Measurements from ENCODE around the gene DUSP16.
"Not testable (repeated sequence)": the region's sequence is repeated elsewhere in the genome, so short reads cannot be mapped to it uniquely, and the experiment has no call there.

Gene DUSP16

DNA sequence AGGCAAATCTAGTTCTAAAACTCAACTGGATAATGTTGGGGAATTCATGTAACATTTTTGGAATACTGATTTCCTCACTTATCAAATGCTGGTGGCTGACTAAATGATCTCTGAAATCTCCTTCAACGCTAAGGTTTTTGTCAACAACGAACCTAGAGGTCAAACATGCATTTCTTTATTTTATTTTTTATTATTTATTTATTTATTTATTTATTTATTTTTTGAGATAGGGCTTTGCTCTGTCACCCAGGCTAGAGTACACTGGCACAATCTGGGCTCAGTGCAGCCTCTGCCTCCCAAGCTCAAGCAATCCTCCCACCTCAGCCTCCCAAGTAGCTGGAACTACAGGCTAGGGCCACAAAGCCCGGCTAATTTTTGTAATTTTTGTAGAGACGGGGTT is 64.5 kb downstream of the DUSP16 start:
- DNase-seq (ENCODE audit: low read depth) = no peak

DNA sequence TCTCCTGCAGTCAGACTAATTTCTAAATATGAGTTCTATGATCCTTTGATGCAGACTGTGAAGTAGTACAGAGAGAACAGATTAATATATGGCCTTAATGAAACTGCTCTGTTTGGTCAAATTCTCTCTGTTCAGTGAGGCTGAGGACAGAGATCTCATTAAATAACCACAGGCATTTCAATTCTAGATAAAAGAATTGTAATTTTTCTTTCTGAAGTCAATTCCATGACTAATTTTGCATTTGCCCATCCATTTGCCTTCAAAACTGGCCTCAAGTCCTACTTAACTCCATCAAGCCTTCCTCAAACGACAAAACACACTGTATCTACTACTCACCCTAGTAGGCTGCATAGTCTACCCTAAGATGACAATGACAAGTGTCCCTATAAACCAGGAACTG is 67.1 kb downstream of the DUSP16 start:
- no peak for DNase-seq (ENCODE audit: low read depth)

GRCh38 chr12:12492547-12492946 is 70.1 kb downstream of the DUSP16 start:
- DNase-seq (ENCODE audit: low read depth) = no peak

DNA sequence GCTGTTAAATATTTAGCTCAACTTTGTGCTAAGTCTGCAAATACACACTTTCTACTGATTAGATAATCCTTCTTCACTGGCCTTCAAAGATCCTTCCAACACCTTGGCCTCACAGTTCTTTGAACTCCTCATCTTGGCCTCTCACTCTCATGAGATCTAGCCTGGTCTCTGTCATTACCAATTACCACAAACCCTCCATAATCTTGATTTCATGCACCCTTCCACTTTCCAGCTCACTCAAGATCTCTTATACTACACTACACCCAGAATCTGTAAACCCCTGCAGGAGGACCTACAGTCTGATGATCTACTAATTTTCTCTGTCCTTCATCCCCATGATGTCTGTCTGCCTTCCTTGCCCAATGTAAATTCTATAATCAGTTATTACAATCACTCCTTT is 71.1 kb downstream of the DUSP16 start:
- DNase-seq (ENCODE audit: low read depth) = no peak

DNA sequence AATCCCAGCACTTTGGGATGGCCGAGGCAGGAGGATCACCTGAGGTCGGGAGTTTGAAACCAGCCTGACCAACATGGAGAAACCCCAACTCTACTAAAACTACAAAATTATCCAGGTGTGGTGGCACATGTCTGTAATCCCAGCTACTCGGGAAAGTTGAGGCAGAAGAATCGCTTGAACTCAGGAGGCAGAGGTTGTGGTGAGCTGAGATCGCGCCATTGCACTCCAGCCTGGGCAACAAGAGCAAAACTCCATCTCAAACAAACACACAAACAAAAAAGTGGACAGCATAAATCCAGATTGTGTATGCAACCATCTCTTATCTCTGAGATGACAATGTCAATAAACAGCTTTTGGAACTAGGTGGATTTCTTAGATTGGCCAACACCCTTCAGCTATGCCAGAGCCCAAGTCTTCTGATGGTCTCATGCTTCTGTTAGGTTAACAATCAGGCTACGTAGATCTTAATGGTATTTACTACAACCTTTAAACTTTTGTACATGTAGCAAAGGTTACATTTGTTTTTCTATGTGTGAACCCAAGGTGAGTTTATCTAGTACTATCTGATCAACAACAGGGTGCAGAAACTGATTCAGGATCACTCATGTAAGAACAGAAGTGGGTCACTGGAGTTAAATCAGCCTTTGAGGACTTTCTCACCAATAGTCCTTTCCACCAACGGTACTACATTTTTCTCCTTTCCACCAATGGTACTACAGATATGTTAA is 73.7 kb downstream of the DUSP16 start:
- no peak for DNase-seq (ENCODE audit: low read depth)

GRCh38 chr12:12488296-12488695 is 74.4 kb downstream of the DUSP16 start:
- no peak for DNase-seq (ENCODE audit: low read depth)

- no peak for DNase-seq (ENCODE audit: low read depth)
These were observed 75.2 kb downstream of the DUSP16 start for GRCh38 chr12:12487490-12487889.

DNA sequence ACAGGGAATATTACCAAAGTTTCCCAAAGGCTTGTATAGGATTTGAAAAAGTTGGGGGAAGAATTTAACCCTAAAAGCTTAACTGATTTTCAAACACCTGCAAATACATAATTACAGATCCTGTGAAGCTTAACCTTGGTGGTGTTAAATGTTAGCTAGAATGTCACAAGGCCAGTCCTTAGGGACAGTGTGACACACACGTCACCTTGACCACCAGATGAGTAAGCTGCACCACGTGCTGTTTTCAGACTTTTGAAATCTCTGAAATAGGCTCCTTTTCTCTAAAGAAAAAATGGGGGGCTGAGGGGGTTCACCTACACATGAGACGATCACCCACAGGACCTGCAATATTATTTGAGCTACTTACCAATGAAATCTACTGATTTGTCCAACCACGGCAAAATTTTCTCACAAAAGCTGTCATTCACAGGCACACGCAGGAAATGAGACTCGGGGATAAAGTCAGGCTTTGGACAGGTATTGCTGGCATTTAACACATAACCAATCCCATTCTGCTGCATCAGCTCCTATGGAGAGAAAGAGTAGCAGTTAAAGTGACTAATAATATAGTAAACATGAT is 75.9 kb downstream of the DUSP16 start:
- DNase-seq (ENCODE audit: low read depth) = no peak

DNA sequence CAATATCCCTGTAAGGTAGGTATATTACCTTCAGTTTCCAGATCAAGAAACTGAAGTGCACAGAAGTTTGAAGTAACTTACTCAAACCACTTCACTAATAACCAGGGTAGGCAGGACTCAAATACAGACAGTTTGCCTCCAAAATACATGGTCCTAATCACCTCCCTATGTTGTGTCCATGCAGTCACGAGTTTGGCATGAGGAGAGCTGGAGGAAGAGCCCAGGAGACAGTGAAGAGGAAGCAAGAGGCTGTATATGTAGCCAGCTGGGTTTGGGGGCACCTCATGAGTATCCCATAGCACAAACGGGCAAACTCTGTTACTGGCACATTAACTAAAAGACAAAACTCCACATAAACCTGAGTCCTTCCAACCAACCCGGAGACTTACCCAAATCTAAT is 79.2 kb downstream of the DUSP16 start:
- no peak for DNase-seq (ENCODE audit: low read depth)

DNA sequence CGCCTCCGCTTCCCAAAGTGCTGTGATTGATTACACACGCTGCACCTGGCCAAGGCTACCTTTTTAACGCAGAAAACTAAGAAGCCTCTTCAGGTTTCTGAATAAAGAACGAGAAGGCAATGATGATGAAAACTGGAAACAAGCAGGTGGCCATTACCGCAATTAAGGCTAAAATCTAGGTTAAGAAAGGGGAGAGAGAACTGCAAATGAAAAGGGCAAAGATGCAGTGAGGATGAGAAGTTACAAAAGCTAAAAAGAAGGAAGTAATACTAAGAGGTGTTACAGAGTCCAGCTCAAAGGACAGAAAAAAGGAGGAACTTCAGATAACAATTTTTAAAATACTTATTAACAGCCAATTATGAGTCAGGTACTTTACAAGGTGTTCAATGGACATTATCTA is 79.7 kb downstream of the DUSP16 start:
- no peak for DNase-seq (ENCODE audit: low read depth)

GRCh38 chr12:12482150-12482761 is 80.4 kb downstream of the DUSP16 start:
- no peak for DNase-seq (ENCODE audit: low read depth)

- no peak for DNase-seq (ENCODE audit: low read depth)
These were observed 81.0 kb downstream of the DUSP16 start for GRCh38 chr12:12481631-12482030.

DNA sequence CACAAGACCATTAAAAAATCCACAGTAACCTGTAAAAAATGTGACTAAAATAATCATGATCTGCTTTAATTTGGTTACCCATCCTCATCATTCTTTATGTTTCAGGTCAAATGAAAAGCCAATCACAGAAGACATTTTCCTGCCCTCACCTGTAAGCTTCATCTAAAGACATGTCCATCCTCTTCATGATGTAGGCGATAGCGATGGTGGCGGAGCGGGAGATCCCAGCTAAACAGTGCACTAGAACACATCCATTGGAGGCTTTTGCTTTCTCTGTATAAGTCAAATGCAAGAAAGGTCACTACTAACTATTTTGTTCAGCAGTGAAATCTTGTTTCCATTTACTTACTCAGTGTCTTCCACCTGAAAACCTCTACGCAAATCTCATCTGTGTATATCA is 82.6 kb downstream of the DUSP16 start:
- DNase-seq (ENCODE audit: low read depth) = no peak

GRCh38 chr12:12477532-12477890 is 85.2 kb downstream of the DUSP16 start:
- no peak for DNase-seq (ENCODE audit: low read depth)

- no peak for DNase-seq (ENCODE audit: low read depth)
These were observed 85.7 kb downstream of the DUSP16 start for GRCh38 chr12:12476857-12477531.

GRCh38 chr12:12474931-12475795 is 87.5 kb downstream of the DUSP16 start:
- peak; percentile 28 for DNase-seq (ENCODE audit: low read depth)

DNA sequence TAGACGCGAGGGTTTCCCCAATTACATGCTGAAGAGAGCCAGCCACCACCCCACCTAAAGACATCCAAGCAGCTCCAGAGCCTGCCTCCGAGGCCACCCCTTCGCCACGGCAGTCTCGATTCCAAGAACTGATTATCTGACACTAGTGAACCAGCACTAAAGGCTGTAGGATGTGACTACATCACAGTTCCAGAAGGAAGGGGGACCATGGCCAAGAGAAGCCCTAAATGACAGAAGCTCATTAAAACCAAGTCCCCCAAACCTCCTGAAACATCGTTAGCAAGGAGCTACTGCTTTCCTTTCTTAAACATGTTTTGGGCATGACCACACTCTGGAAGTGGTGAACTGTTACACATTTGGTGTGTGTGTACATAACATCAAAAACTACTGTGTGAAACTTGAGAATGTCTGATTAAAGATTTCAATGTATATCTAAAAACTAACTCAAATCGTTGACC is 88.2 kb downstream of the DUSP16 start:
- peak; percentile 30 for DNase-seq (ENCODE audit: low read depth)

DNA sequence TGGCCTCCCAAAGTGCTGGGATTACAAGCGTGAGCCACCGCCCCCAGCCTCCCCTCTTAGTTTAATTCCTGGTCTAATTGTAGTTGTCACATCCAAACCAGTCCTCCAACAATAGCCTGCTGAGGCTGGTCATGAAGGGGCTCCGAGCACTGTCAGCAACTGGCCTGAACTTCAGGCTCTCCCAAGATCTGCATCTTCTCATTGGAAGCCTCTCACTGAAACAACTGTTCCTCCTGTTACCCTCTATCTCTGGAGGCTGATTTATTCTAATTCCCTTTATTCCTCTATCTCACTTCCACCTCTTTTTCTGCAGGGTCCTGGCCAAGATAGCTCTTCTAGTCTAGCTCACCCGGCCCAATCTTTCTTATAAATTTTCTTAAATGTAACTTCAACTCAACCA is 89.4 kb downstream of the DUSP16 start:
- no peak for DNase-seq (ENCODE audit: low read depth)

DNA sequence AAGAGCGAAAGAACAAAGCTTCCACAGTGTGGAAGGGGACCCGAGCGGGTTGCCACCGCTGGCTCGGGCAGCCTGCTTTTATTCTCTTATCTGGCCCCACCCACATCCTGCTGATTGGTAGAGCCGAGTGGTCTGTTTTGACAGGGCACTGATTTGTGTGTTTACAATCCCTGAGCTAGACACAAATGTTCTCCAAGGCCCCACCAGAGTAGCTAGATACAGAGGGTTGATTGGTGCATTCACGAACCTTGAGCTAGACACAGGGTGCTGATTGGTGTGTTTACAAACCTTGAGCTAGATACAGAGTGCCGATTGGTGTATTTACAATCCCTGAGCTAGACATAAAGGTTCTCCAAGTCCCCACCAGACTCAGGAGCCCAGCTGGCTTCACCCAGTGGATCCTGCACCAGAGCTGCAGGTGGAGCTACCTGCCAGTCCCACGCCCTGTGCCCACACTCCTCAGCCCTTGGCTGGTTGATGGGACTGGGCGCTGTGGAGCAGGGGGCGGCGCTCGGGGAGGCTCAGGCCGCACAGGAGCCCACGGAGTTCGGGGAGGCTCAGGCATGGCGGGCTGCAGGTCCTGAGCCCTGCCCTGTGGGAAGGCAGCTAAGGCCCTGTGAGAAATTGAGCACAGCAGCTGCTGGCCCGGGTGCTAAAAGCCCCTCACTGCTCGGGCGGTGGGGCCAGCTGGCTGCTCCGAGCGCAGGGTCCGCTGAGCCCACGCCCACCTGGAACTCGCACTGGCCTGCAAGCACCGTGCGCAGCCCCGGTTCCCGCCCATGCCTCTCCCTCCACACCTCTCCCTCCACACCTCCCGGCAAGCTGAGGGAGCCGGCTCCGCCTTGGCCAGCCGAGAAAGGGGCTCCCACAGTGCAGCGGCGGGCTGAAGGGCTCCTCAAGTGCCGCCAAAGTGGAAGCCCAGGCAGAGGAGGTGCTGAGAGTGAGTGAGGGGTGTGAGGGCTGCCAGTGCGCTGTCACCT is 90.4 kb downstream of the DUSP16 start:
- DNase-seq (ENCODE audit: low read depth) = not testable (repeated sequence)

- no peak for DNase-seq (ENCODE audit: low read depth)
These were observed 91.8 kb downstream of the DUSP16 start for GRCh38 chr12:12470751-12471306.

DNA sequence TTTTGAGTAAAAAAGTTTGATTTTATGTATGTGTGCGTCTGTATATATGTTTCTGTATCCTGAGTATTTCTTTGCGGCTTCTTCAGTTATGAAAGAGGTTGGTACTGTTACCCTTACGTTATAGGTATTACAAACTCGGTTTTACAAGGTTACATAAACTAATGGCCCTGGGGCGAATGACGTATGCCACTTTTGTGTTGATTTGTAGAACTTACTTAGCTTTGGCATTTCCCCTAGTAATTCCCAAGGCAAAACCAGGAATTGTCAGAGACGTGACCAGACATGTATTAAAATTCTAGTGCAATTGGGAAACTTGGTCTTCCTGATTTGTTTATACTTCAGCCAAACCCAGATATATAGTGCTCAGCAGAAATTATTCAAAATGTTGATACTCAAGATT is 93.3 kb downstream of the DUSP16 start:
- DNase-seq (ENCODE audit: low read depth) = no peak

Data from activated T-cell treated with anti-CD3 and anti-CD28 coated beads for 24 hours (primary cell).